HCT116 (cell line): ENCODE data around the gene SUN2. TPM values are rescaled to one million over a fixed set of nuclear protein-coding genes. Genes with fewer than 3 reads are reported as not detected.

Experiments used
- ATAC-seq: fragments of 200-7000 bp; cut with Tn5 transposase; 2 replicates; pipeline ENCODE4 v1.9.1; 2020; ENCODE audit warnings: mild to moderate bottlenecking, moderate library complexity
- BruUV-seq: library from RNA; stranded (reverse); fragments of 400-500 nt; replicated peaks from 2 replicates; lab custom pipeline; 2021; lab: Mats Ljungman, UMichigan
- CTCF ChIA-PET: fragments of 300-600 bp; sonication (Branson Sonifier 250); formaldehyde crosslinking; loops from one replicate; lab custom pipeline; 2021; ENCODE audit warnings: antibody characterized with exemption; lab: Charles Lee
- POLR2A ChIA-PET: fragments of 300-600, 350-600 bp; sonication (Branson Sonifier 250); formaldehyde crosslinking; loops from one replicate; lab custom pipeline; 2021; ENCODE audit warnings: antibody characterized with exemption; lab: Charles Lee
- RAD21 ChIA-PET, 2 experiments: fragments of 300-600 bp; sonication (Branson Sonifier 250); formaldehyde crosslinking; loops; one replicate each; lab custom pipeline; 2023; ENCODE audit warnings: low total read pairs in 2 of 2; ENCODE audit not compliant: uncharacterized antibody in 2 of 2, unreplicated experiment in 2 of 2, low non-redundant PET in 1 of 2; lab: Charles Lee
- DNase-seq: peaks from one replicate; pipeline ENCODE4 v3.0.0-alpha.2; 2010; ENCODE audit warnings: low read depth, low spot score
- H2AFZ ChIP-seq: fragments of 200-600 bp; shearing (Covaris generic), sonication (generic); 2 replicates; pipeline ENCODE4 v1.6.1; 2017; ENCODE audit warnings: low read depth, mixed run types, mixed read lengths, antibody characterized with exemption, low read length; ENCODE audit not compliant: poor library complexity, severe bottlenecking
- H3K27ac ChIP-seq: 2 replicates; pipeline ENCODE4 v1.5.1; 2012; ENCODE audit warnings: low read depth, low read length
- H3K27me3 ChIP-seq: fragments of 200-600 bp; sonication (generic); 2 replicates; pipeline ENCODE4 v1.6.1; 2016; ENCODE audit warnings: mixed run types, low read length, mixed read lengths; ENCODE audit not compliant: insufficient read depth
- H3K36me3 ChIP-seq, 2 experiments: fragments of 200-500 bp in 1 of 2; fragments of 200-600 bp in 1 of 2; sonication (Bioruptor generic) in 1 of 2; sonication (generic) in 1 of 2; 2 replicates each; pipeline versions ENCODE4 v1.5.1 to v1.6.1; 2014 to 2016; ENCODE audit warnings: low read length in 2 of 2, inconsistent platforms in 1 of 2, mixed read lengths in 1 of 2, mixed run types in 1 of 2; ENCODE audit not compliant: insufficient read depth in 2 of 2, control insufficient read depth in 1 of 2
- H3K4me1 ChIP-seq, 2 experiments: fragments of 200-600 bp in 1 of 2; sonication (generic) in 1 of 2; 2 replicates each; pipeline versions ENCODE4 v1.5.1 to v1.6.1; 2012 to 2017; ENCODE audit warnings: low read length in 2 of 2, inconsistent platforms in 1 of 2, mild to moderate bottlenecking in 1 of 2, mixed read lengths in 1 of 2, mixed run types in 1 of 2, moderate library complexity in 1 of 2; ENCODE audit not compliant: insufficient read depth in 2 of 2, control insufficient read depth in 1 of 2
- H3K4me2 ChIP-seq: fragments of 200-600 bp; sonication (generic); 2 replicates; pipeline ENCODE4 v1.6.1; 2017; ENCODE audit warnings: mixed run types, low read length, mixed read lengths
- H3K4me3 ChIP-seq, 2 experiments: fragments of 200-600 bp in 1 of 2; sonication (generic) in 1 of 2; replicated peaks in 1 of 2; 2 replicates each; pipeline ENCODE4 v1.5.1; 2011 to 2016; ENCODE audit warnings: low read length in 2 of 2, control low read depth in 1 of 2, low read depth in 1 of 2, mild to moderate bottlenecking in 1 of 2, mixed read lengths in 1 of 2, mixed run types in 1 of 2
- H3K79me2 ChIP-seq: fragments of 200-600 bp; sonication (generic); 2 replicates; pipeline ENCODE4 v1.6.1; 2017; ENCODE audit warnings: mild to moderate bottlenecking, mixed run types, low read length, moderate library complexity, mixed read lengths; ENCODE audit not compliant: insufficient read depth
- H3K9ac ChIP-seq: fragments of 200-600 bp; sonication (generic); 2 replicates; pipeline ENCODE4 v1.6.1; 2016; ENCODE audit warnings: low read length, mixed read lengths
- H3K9me2 ChIP-seq: fragments of 200-600 bp; sonication (generic), shearing (Covaris generic); 2 replicates; pipeline ENCODE4 v1.6.1; 2017; ENCODE audit warnings: mixed run types, mild to moderate bottlenecking, moderate library complexity; ENCODE audit not compliant: insufficient read depth
- H3K9me3 ChIP-seq, 2 experiments: fragments of 200-500 bp in 1 of 2; fragments of 200-600 bp in 1 of 2; sonication (Bioruptor generic) in 1 of 2; sonication (generic) in 1 of 2; 2 replicates each; pipeline ENCODE4 v1.6.1; 2014 to 2017; ENCODE audit warnings: low read length in 2 of 2, mixed read lengths in 2 of 2, inconsistent platforms in 1 of 2, low read depth in 1 of 2, mild to moderate bottlenecking in 1 of 2, mixed run types in 1 of 2, moderate library complexity in 1 of 2; ENCODE audit not compliant: control insufficient read depth in 1 of 2, insufficient read depth in 1 of 2
- H4K20me1 ChIP-seq: fragments of 200-600 bp; sonication (generic), shearing (Covaris generic); 2 replicates; pipeline ENCODE4 v1.6.1; 2017; ENCODE audit warnings: mixed run types, mild to moderate bottlenecking, moderate library complexity; ENCODE audit not compliant: insufficient read depth
- ATF3 ChIP-seq: IDR thresholded peaks from 2 replicates; pipeline ENCODE4 v1.6.1; 2012
- CTCF ChIP-seq, 3 experiments: fragments of 200-600 bp in 1 of 3; sonication (generic) in 1 of 3; IDR thresholded peaks in 2 of 3; conservative IDR thresholded peaks in 1 of 3; 2 replicates each; pipeline ENCODE4 v1.5.1; 2012 to 2017; ENCODE audit warnings: low read depth in 2 of 3, low read length in 2 of 3, antibody characterized with exemption in 1 of 3, borderline replicate concordance in 1 of 3, control low read depth in 1 of 3, mild to moderate bottlenecking in 1 of 3, mixed read lengths in 1 of 3, mixed run types in 1 of 3, moderate library complexity in 1 of 3; ENCODE audit not compliant: insufficient read depth in 1 of 3
- EGR1 ChIP-seq: IDR thresholded peaks from 2 replicates; pipeline ENCODE4 v1.6.1; 2012; ENCODE audit warnings: low read depth
- ELF1 ChIP-seq: IDR thresholded peaks from 2 replicates; pipeline ENCODE4 v1.6.1; 2012; ENCODE audit warnings: low read depth, borderline replicate concordance
- EZH2 ChIP-seq: fragments of 200-600 bp; sonication (generic); IDR thresholded peaks from 2 replicates; pipeline ENCODE4 v1.6.1; 2017; ENCODE audit warnings: antibody characterized with exemption, mixed run types
- EZH2phosphoT487 ChIP-seq: fragments of 200-600 bp; IDR thresholded peaks from 2 replicates; pipeline ENCODE4 v1.6.1; 2018; ENCODE audit warnings: antibody characterized with exemption, borderline replicate concordance
- MAX ChIP-seq: IDR thresholded peaks from 2 replicates; pipeline ENCODE4 v1.6.1; 2012
- POLR2A ChIP-seq: IDR thresholded peaks from 2 replicates; pipeline ENCODE4 v1.7.0; 2011; ENCODE audit warnings: borderline replicate concordance; ENCODE audit not compliant: insufficient read depth, insufficient read length; ENCODE audit errors: extremely low read depth
- RAD21 ChIP-seq: IDR thresholded peaks from 2 replicates; pipeline ENCODE4 v1.6.1; 2012; ENCODE audit warnings: low read depth, mild to moderate bottlenecking
- SIN3A ChIP-seq: IDR thresholded peaks from 2 replicates; pipeline ENCODE4 v1.6.1; 2012; ENCODE audit warnings: low read depth
- SRF ChIP-seq: IDR thresholded peaks from 2 replicates; pipeline ENCODE4 v1.6.1; 2012; ENCODE audit warnings: low read depth
- ZBTB33 ChIP-seq: IDR thresholded peaks from 2 replicates; pipeline ENCODE4 v1.6.1; 2011; ENCODE audit warnings: mild to moderate bottlenecking, low read length, moderate library complexity; ENCODE audit not compliant: insufficient replicate concordance; ENCODE audit errors: extremely low read depth
- intact Hi-C: fragments of 100-400 bp; cut with micrococcal nuclease; formaldehyde crosslinking; loops from 2 replicates; pipeline ENCODE4 v1.10.0; 2022
- total RNA-seq: library from RNA; stranded (reverse); gene quantifications from one replicate; pipeline ENCODE4 v1.2.1, GENCODE V29; 2021; ENCODE audit not compliant: unreplicated experiment

The SUN2 gene
- total RNA-seq, 1 experiment from 2014 or later: 71.6 TPM

- H2AFZ ChIP-seq: no peak overlapping the region
- RAD21 ChIA-PET: no interaction called here
- H3K4me1 ChIP-seq: peaks cover 9 to 18% of the 10 kb centered on the region in 2 experiments
- H3K4me3 ChIP-seq: no peak overlapping the region
- no peaks in the 10 kb centered on the region for H3K9me3 ChIP-seq
- DNase-seq: no peak
- no peaks in the 10 kb centered on the region for H4K20me1 ChIP-seq
- TF ChIP-seq ELF1 (no peak), EGR1 (no peak), EZH2 (no peak), SIN3A (no peak), CTCF (IDR thresholded peaks at IDR 0.05 in 2 of 3, conservative IDR thresholded peaks at IDR 0.05 in 1 of 3; ENCODE audit: borderline replicate concordance in 1 of 3, insufficient read depth in 1 of 3, low read depth in 2 of 3, low read length in 2 of 3) (no peak), RAD21 (no peak), MAX (no peak), ATF3 (no peak), ZBTB33 (no peak), SRF (no peak), EZH2phosphoT487 (no peak), POLR2A (no peak)
- TF ChIP-seq, all 23 proteins: peak for 0
- Histone ChIP-seq H3K79me2 (peaks cover 92% of the 10 kb centered on the region), H3K27me3 (no peaks in the 10 kb centered on the region), H3K4me2 (no peak overlapping the region), H3K9me2 (no peaks in the 10 kb centered on the region), H3K27ac (no peak overlapping the region), H3K9ac (no peak overlapping the region), H3K36me3 (peaks cover 0 to 10% of the 10 kb centered on the region in 2 experiments; a peak in 2 of 4 replicates)
- no peak for ATAC-seq
- CTCF ChIA-PET: no interaction called here
- intact Hi-C loops: no loop called here
- POLR2A ChIA-PET: no interaction called here
- BruUV-seq: no TSS peak
Measured at GRCh38 chr22:38710351-38710750, 45.4 kb downstream of the SUN2 start.
